HepG2 (cell line): Measurements from ENCODE around the gene LRRC25. TPM values are rescaled to one million over a fixed set of nuclear protein-coding genes. Genes with fewer than 3 reads are reported as not detected.

Experiments used
- AGO2 ChIP-seq: fragments of 200-400 bp; formaldehyde crosslinking; optimal IDR thresholded peaks from 2 replicates; pipeline ENCODE3; 2017; ENCODE audit warnings: mild to moderate bottlenecking, low read depth, low read length, moderate library complexity
- ATRX ChIP-seq: sonication (generic); formaldehyde crosslinking; IDR thresholded peaks from 2 replicates; pipeline ENCODE4 v1.4.0; 2020; ENCODE audit warnings: missing genetic modification reagents, borderline replicate concordance
- CAMTA2 ChIP-seq: sonication (generic); formaldehyde crosslinking; IDR thresholded peaks from 2 replicates; pipeline ENCODE4 v1.4.0; 2020; ENCODE audit warnings: mild to moderate bottlenecking, missing genetic modification reagents, borderline replicate concordance
- GATAD2A ChIP-seq: IDR thresholded peaks from 2 replicates; pipeline ENCODE4 v1.6.1; 2016
- KDM2A ChIP-seq: sonication (generic); formaldehyde crosslinking; IDR thresholded peaks from 2 replicates; pipeline ENCODE4 v1.4.0; 2020; ENCODE audit warnings: low read depth, missing genetic modification reagents, borderline replicate concordance
- NCOA1 ChIP-seq: sonication (generic); formaldehyde crosslinking; IDR thresholded peaks from 2 replicates; pipeline ENCODE4 v1.9.0; 2021; ENCODE audit warnings: missing genetic modification reagents
- NCOA5 ChIP-seq: sonication (generic); formaldehyde crosslinking; IDR thresholded peaks from 2 replicates; pipeline ENCODE4 v1.4.0; 2020; ENCODE audit warnings: missing genetic modification reagents
- PAWR ChIP-seq: sonication (generic); formaldehyde crosslinking; IDR thresholded peaks from 2 replicates; pipeline ENCODE4 v1.4.0; 2020; ENCODE audit warnings: missing genetic modification reagents, mild to moderate bottlenecking, borderline replicate concordance
- POLR2A ChIP-seq, 2 experiments: IDR thresholded peaks; 2 replicates each; pipeline ENCODE4 v1.6.1; 2011; ENCODE audit warnings: low read depth in 2 of 2, low read length in 2 of 2, mild to moderate bottlenecking in 1 of 2, moderate library complexity in 1 of 2; ENCODE audit not compliant: insufficient read depth in 1 of 2
- RAD21 ChIP-seq: fragments of 450-650 bp; formaldehyde crosslinking; IDR thresholded peaks from 2 replicates; pipeline ENCODE4 v1.5.0; 2020; ENCODE audit warnings: mild to moderate bottlenecking
- ZBTB1 ChIP-seq: sonication (generic); formaldehyde crosslinking; IDR thresholded peaks from 2 replicates; pipeline ENCODE4 v1.4.0; 2020; ENCODE audit warnings: missing genetic modification reagents, borderline replicate concordance
- ZMAT3 ChIP-seq: sonication (generic); formaldehyde crosslinking; conservative IDR thresholded peaks from 2 replicates; pipeline ENCODE4 v1.7.0; 2021; ENCODE audit warnings: missing genetic modification reagents
- ZNF17 ChIP-seq: sonication (generic); formaldehyde crosslinking; IDR thresholded peaks from 2 replicates; pipeline ENCODE4 v1.5.0; 2020; ENCODE audit warnings: mild to moderate bottlenecking, missing genetic modification reagents
- ZNF430 ChIP-seq: sonication (generic); formaldehyde crosslinking; IDR thresholded peaks from 2 replicates; pipeline ENCODE4 v1.9.0; 2021; ENCODE audit warnings: mild to moderate bottlenecking, missing genetic modification reagents
- ZNF605 ChIP-seq: sonication (generic); formaldehyde crosslinking; IDR thresholded peaks from 2 replicates; pipeline ENCODE4 v1.8.0; 2022; ENCODE audit warnings: mild to moderate bottlenecking, missing genetic modification reagents
- ZNF749 ChIP-seq: sonication (generic); formaldehyde crosslinking; IDR thresholded peaks from 2 replicates; pipeline ENCODE4 v1.8.0; 2022; ENCODE audit warnings: mild to moderate bottlenecking, missing genetic modification reagents, moderate library complexity, borderline replicate concordance
- ZSCAN12 ChIP-seq: sonication (generic); formaldehyde crosslinking; IDR thresholded peaks from 2 replicates; pipeline ENCODE4 v1.9.0; 2021; ENCODE audit warnings: mild to moderate bottlenecking, missing genetic modification reagents
- polyA plus RNA-seq, 8 experiments: library from polyadenylated mRNA; depleted of rRNA in 3 of 8; stranded (reverse) in 7 of 8; unstranded in 1 of 8; fragments of >200 nt; fragmentation: Illumina TruSeq in 4 of 8; extraction: Trizol in 4 of 8; gene quantifications; 2 replicates each; pipeline versions ENCODE4 v1.2.1 to v1.2.3, GENCODE V29; 2011 to 2016; ENCODE audit warnings: low read depth in 4 of 8, missing spikeins in 1 of 8, mixed read lengths in 1 of 8; ENCODE audit not compliant: insufficient read depth in 1 of 8
- total RNA-seq, 5 experiments: library from RNA; depleted of rRNA; stranded (reverse); fragments of >200 nt; fragmentation: Illumina TruSeq; extraction: Trizol; gene quantifications; 2 replicates each; pipeline ENCODE4 v1.2.3, GENCODE V29; 2016; ENCODE audit warnings: low read depth in 1 of 5
- TF ChIP-seq, protein P1 (sequence below): sonication (generic); formaldehyde crosslinking; IDR thresholded peaks from 2 replicates; pipeline ENCODE4 v1.5.1; 2020; ENCODE audit warnings: mild to moderate bottlenecking, missing genetic modification reagents, borderline replicate concordance
- TF ChIP-seq, protein P2 (sequence below): sonication (generic); formaldehyde crosslinking; IDR thresholded peaks from 2 replicates; pipeline ENCODE4 v1.8.0; 2022; ENCODE audit warnings: mild to moderate bottlenecking, missing genetic modification reagents; ENCODE audit not compliant: insufficient replicate concordance
- TF ChIP-seq, protein P3 (sequence below): sonication (generic); formaldehyde crosslinking; IDR thresholded peaks from 2 replicates; pipeline ENCODE4 v1.4.0; 2020; ENCODE audit warnings: mild to moderate bottlenecking, missing genetic modification reagents, borderline replicate concordance

The LRRC25 gene
- total and polyA plus RNA-seq, 2 of the 13 experiments (the other 11 are each of a cell fraction or from before 2014, with no cell fraction given): 0.13 to 0.53 TPM

DNA sequence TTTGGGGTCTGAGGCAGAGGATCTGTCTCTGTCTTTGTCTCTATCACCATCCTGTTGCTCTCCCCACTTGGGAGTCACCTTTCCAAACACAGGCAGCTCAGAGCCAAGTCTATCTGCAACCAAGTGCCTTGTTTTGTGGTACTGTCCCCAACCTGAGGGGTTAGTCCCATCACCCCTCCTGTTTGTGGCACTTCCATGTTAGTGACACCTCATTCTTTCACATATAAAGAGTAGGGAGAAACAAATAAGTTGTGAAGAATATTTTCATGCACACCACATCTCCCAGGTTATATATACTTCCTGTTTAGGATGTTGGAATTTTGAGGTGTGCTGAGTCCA, 7.7 kb downstream of the LRRC25 start (continued):
- no peak for TF ChIP-seq ZSCAN12 (CRISPR knock-in tag)
- TF ChIP-seq ZNF749 (CRISPR knock-in tag): 0 out of 2 replicates have a peak, but pooled peaks have one; percentile 34
- no peak for TF ChIP-seq ZBTB1 (CRISPR knock-in tag)
- TF ChIP-seq ATRX (CRISPR knock-in tag): no peak
- TF ChIP-seq ZNF17 (CRISPR knock-in tag): 0 out of 2 replicates have a peak, but pooled peaks have one; percentile 19
- peak; percentile 12; the same call in 1 of the 2 replicates for TF ChIP-seq ZNF430 (CRISPR knock-in tag)
- no peak for TF ChIP-seq PAWR (CRISPR knock-in tag)
- TF ChIP-seq GATAD2A (CRISPR knock-in tag): 0 out of 2 replicates have a peak, but pooled peaks have one; percentile 7
- TF ChIP-seq ZNF605 (CRISPR knock-in tag): 0 out of 2 replicates have a peak, but pooled peaks have one; percentile 1
- TF ChIP-seq, protein P1, sequence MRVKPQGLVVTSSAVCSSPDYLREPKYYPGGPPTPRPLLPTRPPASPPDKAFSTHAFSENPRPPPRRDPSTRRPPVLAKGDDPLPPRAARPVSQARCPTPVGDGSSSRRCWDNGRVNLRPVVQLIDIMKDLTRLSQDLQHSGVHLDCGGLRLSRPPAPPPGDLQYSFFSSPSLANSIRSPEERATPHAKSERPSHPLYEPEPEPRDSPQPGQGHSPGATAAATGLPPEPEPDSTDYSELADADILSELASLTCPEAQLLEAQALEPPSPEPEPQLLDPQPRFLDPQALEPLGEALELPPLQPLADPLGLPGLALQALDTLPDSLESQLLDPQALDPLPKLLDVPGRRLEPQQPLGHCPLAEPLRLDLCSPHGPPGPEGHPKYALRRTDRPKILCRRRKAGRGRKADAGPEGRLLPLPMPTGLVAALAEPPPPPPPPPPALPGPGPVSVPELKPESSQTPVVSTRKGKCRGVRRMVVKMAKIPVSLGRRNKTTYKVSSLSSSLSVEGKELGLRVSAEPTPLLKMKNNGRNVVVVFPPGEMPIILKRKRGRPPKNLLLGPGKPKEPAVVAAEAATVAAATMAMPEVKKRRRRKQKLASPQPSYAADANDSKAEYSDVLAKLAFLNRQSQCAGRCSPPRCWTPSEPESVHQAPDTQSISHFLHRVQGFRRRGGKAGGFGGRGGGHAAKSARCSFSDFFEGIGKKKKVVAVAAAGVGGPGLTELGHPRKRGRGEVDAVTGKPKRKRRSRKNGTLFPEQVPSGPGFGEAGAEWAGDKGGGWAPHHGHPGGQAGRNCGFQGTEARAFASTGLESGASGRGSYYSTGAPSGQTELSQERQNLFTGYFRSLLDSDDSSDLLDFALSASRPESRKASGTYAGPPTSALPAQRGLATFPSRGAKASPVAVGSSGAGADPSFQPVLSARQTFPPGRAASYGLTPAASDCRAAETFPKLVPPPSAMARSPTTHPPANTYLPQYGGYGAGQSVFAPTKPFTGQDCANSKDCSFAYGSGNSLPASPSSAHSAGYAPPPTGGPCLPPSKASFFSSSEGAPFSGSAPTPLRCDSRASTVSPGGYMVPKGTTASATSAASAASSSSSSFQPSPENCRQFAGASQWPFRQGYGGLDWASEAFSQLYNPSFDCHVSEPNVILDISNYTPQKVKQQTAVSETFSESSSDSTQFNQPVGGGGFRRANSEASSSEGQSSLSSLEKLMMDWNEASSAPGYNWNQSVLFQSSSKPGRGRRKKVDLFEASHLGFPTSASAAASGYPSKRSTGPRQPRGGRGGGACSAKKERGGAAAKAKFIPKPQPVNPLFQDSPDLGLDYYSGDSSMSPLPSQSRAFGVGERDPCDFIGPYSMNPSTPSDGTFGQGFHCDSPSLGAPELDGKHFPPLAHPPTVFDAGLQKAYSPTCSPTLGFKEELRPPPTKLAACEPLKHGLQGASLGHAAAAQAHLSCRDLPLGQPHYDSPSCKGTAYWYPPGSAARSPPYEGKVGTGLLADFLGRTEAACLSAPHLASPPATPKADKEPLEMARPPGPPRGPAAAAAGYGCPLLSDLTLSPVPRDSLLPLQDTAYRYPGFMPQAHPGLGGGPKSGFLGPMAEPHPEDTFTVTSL (CRISPR knock-in tag): peak; percentile 66; the same call in 1 of the 2 replicates
- TF ChIP-seq NCOA1: no peak
- TF ChIP-seq, protein P2, sequence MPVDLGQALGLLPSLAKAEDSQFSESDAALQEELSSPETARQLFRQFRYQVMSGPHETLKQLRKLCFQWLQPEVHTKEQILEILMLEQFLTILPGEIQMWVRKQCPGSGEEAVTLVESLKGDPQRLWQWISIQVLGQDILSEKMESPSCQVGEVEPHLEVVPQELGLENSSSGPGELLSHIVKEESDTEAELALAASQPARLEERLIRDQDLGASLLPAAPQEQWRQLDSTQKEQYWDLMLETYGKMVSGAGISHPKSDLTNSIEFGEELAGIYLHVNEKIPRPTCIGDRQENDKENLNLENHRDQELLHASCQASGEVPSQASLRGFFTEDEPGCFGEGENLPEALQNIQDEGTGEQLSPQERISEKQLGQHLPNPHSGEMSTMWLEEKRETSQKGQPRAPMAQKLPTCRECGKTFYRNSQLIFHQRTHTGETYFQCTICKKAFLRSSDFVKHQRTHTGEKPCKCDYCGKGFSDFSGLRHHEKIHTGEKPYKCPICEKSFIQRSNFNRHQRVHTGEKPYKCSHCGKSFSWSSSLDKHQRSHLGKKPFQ (CRISPR knock-in tag): peak; percentile 39
- TF ChIP-seq CAMTA2 (CRISPR knock-in tag): no peak
- no peak for TF ChIP-seq ZMAT3 (CRISPR knock-in tag)
- peak; percentile 8; the same call in 1 of the 2 replicates for TF ChIP-seq KDM2A (CRISPR knock-in tag)
- TF ChIP-seq POLR2A (IDR thresholded peaks at IDR 0.05; ENCODE audit: insufficient read depth in 1 of 2, low read depth in 2 of 2, low read length in 2 of 2): peak in 1 of 2 experiments; percentile 61; a peak in 2 of 4 replicates
- TF ChIP-seq, protein P3, sequence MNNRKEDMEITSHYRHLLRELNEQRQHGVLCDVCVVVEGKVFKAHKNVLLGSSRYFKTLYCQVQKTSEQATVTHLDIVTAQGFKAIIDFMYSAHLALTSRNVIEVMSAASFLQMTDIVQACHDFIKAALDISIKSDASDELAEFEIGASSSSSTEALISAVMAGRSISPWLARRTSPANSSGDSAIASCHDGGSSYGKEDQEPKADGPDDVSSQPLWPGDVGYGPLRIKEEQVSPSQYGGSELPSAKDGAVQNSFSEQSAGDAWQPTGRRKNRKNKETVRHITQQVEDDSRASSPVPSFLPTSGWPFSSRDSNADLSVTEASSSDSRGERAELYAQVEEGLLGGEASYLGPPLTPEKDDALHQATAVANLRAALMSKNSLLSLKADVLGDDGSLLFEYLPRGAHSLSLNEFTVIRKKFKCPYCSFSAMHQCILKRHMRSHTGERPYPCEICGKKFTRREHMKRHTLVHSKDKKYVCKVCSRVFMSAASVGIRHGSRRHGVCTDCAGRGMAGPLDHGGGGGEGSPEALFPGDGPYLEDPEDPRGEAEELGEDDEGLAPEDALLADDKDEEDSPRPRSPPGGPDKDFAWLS (CRISPR knock-in tag): no peak
- no peak for TF ChIP-seq AGO2
- TF ChIP-seq RAD21: no peak
- TF ChIP-seq NCOA5 (CRISPR knock-in tag): no peak
